ENCODE data around the gene UBB.

The UBB gene

GRCh38 chr17:16419074-16419928 is 38.4 kb downstream of the UBB start:
- peak; percentile 58 to 67 for DNase-seq

- DNase-seq = no peak
These were observed 39.0 kb downstream of the UBB start for GRCh38 chr17:16419929-16420271.

GRCh38 chr17:16422416-16422815 is 41.5 kb downstream of the UBB start:
- DNase-seq = no peak

GRCh38 chr17:16423226-16423872 is 42.5 kb downstream of the UBB start:
- no peak for DNase-seq

- DNase-seq = no peak
These were observed 44.3 kb downstream of the UBB start for GRCh38 chr17:16425202-16425601.

- DNase-seq = no peak
These were observed 45.1 kb downstream of the UBB start for GRCh38 chr17:16425698-16426659.

GRCh38 chr17:16427020-16427419 is 46.1 kb downstream of the UBB start:
- no peak for DNase-seq

- DNase-seq = peak; percentile 47
These were observed 47.4 kb downstream of the UBB start for GRCh38 chr17:16428098-16428882.

DNA sequence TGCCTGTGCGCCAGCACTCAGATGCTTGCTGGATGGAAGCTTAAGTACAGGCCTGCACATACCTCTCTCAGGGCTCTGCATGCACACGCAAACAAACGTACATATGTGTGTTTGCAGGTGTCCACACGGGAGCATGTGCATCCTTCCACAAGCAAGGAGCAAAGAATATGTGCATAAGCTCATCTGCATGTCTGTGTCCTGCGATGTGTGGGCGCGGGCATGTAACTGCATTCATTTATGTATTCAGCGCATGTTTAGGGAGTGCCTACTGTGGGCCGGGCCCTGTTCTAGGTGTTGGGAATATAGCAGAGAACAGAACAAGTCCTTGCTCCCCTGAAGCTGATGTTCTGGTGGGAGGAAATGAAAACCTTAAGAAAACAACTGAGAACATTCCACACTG is 48.2 kb downstream of the UBB start:
- DNase-seq = no peak

- DNase-seq = no peak
These were observed 49.8 kb downstream of the UBB start for GRCh38 chr17:16430650-16431049.

DNA sequence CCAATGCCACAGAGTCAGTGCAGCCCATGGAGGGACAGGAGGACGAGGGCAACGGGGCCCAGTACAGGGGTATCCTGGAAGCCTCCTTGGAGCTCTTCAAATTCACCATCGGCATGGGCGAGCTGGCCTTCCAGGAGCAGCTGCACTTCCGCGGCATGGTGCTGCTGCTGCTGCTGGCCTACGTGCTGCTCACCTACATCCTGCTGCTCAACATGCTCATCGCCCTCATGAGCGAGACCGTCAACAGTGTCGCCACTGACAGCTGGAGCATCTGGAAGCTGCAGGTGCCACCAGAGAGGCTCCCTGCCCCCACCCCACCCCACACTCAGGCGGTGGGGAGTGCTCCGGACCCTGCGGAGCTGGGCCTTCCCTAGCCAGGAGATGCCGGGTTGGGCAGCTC is 51.1 kb downstream of the UBB start:
- DNase-seq = no peak

All from activated CD4-positive, alpha-beta T cell treated with anti-CD3 and anti-CD28 coated beads, Interleukin-2, amount 50 U/mL, for 4 hours (primary cell).